NOMO-1 treated with dmso at 0.1 percent for 144 hours (cell line): Measurements from ENCODE around the gene CDCA4.

Experiments
- DNase-seq: peaks from one replicate; lab custom pipeline; 2025; ENCODE audit not compliant: unreplicated experiment; lab: John Stamatoyannopoulos, UW

Gene CDCA4

GRCh38 chr14:104992501-104992900 is 28.4 kb downstream of the CDCA4 start:
- DNase-seq, result no peak

- DNase-seq, result no peak
Measured at GRCh38 chr14:104991896-104992230, 29.0 kb downstream of the CDCA4 start.

- DNase-seq, result no peak
Measured at GRCh38 chr14:104989951-104990303, 31.0 kb downstream of the CDCA4 start.

- DNase-seq, result no peak
Measured at GRCh38 chr14:104989236-104989950, 31.5 kb downstream of the CDCA4 start.

- DNase-seq, result no peak
Measured at GRCh38 chr14:104986487-104987164, 34.3 kb downstream of the CDCA4 start.

- DNase-seq, result peak; percentile 65
Measured at GRCh38 chr14:104985675-104986486, 35.0 kb downstream of the CDCA4 start, which contains the start of gene CLBA1. Gene CLBA1, plus strand, starts transcription at chr14:104985788. Its CDS starts 644 bp downstream, at chr14:104986432.

GRCh38 chr14:104984056-104984894 is 36.6 kb downstream of the CDCA4 start:
- no peak for DNase-seq

GRCh38 chr14:104983231-104983721 is 37.6 kb downstream of the CDCA4 start:
- DNase-seq, result no peak

GRCh38 chr14:104982548-104983230 is 38.2 kb downstream of the CDCA4 start:
- DNase-seq, result no peak

- no peak for DNase-seq
Measured at GRCh38 chr14:104981699-104982541, 39.0 kb downstream of the CDCA4 start.

GRCh38 chr14:104980611-104981531 is 40.0 kb downstream of the CDCA4 start:
- DNase-seq, result no peak

GRCh38 chr14:104979758-104980610 is 40.9 kb downstream of the CDCA4 start:
- DNase-seq, result no peak

- no peak for DNase-seq
Measured at GRCh38 chr14:104978746-104979691, 41.9 kb downstream of the CDCA4 start.

- DNase-seq, result peak; percentile 14
Measured at GRCh38 chr14:104977681-104978653, 42.9 kb downstream of the CDCA4 start, which contains the start of gene AHNAK2. Gene AHNAK2, minus strand, starts transcription at chr14:104978374. Its CDS starts 137 bp downstream, at chr14:104978237.
